ENCODE measurements around the gene MBD3L3. TPM values are rescaled to one million over a fixed set of nuclear protein-coding genes. Genes with fewer than 3 reads are reported as not detected.

MBD3L3 gene
- total and polyA plus RNA-seq, 2 of the 4 experiments (the other 2 are of a cell fraction), result not detected

DNA sequence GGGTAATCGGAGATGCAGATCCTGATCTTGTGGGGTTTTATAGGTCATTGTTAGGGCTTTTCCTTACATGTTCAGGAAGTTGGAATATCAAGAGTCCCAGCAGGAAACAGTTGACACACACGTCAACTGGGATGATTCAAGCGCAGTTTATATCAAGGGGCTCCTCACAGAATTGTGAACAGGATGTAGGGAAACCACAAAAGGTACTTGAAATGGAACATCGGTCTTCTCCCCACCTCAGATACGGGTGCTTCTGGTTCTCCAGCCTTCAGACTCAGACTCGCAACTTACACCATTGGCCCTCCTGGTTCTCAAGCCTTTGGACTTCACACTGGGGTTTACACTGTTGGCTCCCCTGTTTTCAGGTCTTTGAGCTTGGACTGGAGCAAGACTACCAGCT lies 30.5 kb upstream of the MBD3L3 start:
- Histone ChIP-seq H3K36me3 (ENCODE audit: control insufficient read depth, insufficient read depth, low read length) (peaks cover 37% of the 10 kb centered on the region), H4K8ac (ENCODE audit: low read depth in 2 of 2, low read length in 2 of 2) (no peak overlapping the region)
- dilution Hi-C loops (cut with HindIII; ENCODE audit: low sequenced_read_pairs, unreplicated experiment), result no loop called here

More for the DNA sequence above, 30.5 kb upstream of the MBD3L3 start:
- CTCF ChIA-PET, result no interaction called here
- no CpG with 5 or more reads among the region's 6 CpGs for WGBS, 2 experiments (ENCODE audit: extremely low coverage in 2 of 2, insufficient read length in 1 of 2)
- Histone ChIP-seq H2AK5ac (ENCODE audit: low read depth, low read length) (no peak overlapping the region), H3K9me1 (ENCODE audit: insufficient read depth, low read length) (no peaks in the 10 kb centered on the region), H3K27ac (ENCODE audit: insufficient read depth, low read length) (no peak overlapping the region), H2BK15ac (ENCODE audit: low read depth, low read length) (no peak overlapping the region), H3K9ac (ENCODE audit: low read depth, low read length) (no peak overlapping the region), H3K79me1 (ENCODE audit: low read depth in 1 of 2, low read length in 2 of 2) (no peaks in the 10 kb centered on the region), H3K56ac (ENCODE audit: extremely low read depth, insufficient read depth, low read length) (no peak overlapping the region), H2AK9ac (replicated peaks; ENCODE audit: low read depth, low read length, poor library complexity) (no peak overlapping the region), H3K4ac (ENCODE audit: low read depth, low read length) (no peak overlapping the region), H3K4me3 (ENCODE audit: insufficient read depth, low read depth, low read length) (no peak overlapping the region), H3K4me1 (ENCODE audit: control insufficient read depth, insufficient read depth, low read length) (no peaks in the 10 kb centered on the region), H3K4me2 (ENCODE audit: low read depth, low read length) (no peak overlapping the region), H4K20me1 (ENCODE audit: insufficient read depth, low read length) (no peaks in the 10 kb centered on the region), H3K18ac (ENCODE audit: low read depth, low read length) (no peak overlapping the region), H2BK5ac (ENCODE audit: low read depth, low read length, poor library complexity, severe bottlenecking) (no peak overlapping the region), H2AFZ (replicated peaks; ENCODE audit: low read length, poor library complexity) (no peak overlapping the region), H3K27me3 (ENCODE audit: control insufficient read depth, insufficient read depth, low read length) (no peaks in the 10 kb centered on the region), H3K14ac (replicated peaks; ENCODE audit: low read depth, low read length) (no peak overlapping the region), H3K23ac (ENCODE audit: low read depth, low read length) (no peak overlapping the region), H2BK20ac (ENCODE audit: low read depth, low read length) (no peak overlapping the region), H4K5ac (ENCODE audit: low read depth, low read length) (no peak overlapping the region), H4K91ac (ENCODE audit: insufficient read depth, low read depth, low read length) (no peak overlapping the region), H3K9me3 (ENCODE audit: control insufficient read depth, insufficient read depth, low read length) (peaks cover 70% of the 10 kb centered on the region), H2BK120ac (ENCODE audit: low read depth, low read length) (no peak overlapping the region)
- no TSS peak for BruUV-seq (replicated peaks)
- in situ Hi-C loops (cut with MboI; ENCODE audit: low sequenced_read_pairs) (no loop called here), intact Hi-C loops (cut with micrococcal nuclease) (no loop called here)
- TF ChIP-seq, protein P1, sequence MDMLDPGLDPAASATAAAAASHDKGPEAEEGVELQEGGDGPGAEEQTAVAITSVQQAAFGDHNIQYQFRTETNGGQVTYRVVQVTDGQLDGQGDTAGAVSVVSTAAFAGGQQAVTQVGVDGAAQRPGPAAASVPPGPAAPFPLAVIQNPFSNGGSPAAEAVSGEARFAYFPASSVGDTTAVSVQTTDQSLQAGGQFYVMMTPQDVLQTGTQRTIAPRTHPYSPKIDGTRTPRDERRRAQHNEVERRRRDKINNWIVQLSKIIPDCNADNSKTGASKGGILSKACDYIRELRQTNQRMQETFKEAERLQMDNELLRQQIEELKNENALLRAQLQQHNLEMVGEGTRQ (IDR thresholded peaks at IDR 0.05; ENCODE audit: low read depth, low read length), result no peak
- TF ChIP-seq, protein P2, sequence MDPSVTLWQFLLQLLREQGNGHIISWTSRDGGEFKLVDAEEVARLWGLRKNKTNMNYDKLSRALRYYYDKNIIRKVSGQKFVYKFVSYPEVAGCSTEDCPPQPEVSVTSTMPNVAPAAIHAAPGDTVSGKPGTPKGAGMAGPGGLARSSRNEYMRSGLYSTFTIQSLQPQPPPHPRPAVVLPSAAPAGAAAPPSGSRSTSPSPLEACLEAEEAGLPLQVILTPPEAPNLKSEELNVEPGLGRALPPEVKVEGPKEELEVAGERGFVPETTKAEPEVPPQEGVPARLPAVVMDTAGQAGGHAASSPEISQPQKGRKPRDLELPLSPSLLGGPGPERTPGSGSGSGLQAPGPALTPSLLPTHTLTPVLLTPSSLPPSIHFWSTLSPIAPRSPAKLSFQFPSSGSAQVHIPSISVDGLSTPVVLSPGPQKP (IDR thresholded peaks at IDR 0.05; ENCODE audit: borderline replicate concordance, low read depth, low read length), result no peak
- TF ChIP-seq POLR2A (IDR thresholded peaks at IDR 0.05; ENCODE audit: low read depth, low read length) (no peak), CEBPB (IDR thresholded peaks at IDR 0.05; ENCODE audit: low read depth, low read length) (no peak), MXI1 (IDR thresholded peaks at IDR 0.05; ENCODE audit: borderline replicate concordance, low read depth, low read length) (no peak), SMC3 (IDR thresholded peaks at IDR 0.05; ENCODE audit: low read depth, low read length) (no peak), RFX5 (IDR thresholded peaks at IDR 0.05; ENCODE audit: low read depth, low read length) (no peak), MAFK (IDR thresholded peaks at IDR 0.05; ENCODE audit: low read depth, low read length) (no peak), FOS (IDR thresholded peaks at IDR 0.05; ENCODE audit: low read depth, low read length) (no peak), RCOR1 (IDR thresholded peaks at IDR 0.05; ENCODE audit: insufficient replicate concordance, low read length) (no peak), CHD1 (IDR thresholded peaks at IDR 0.05; ENCODE audit: low read depth, low read length) (no peak), BHLHE40 (IDR thresholded peaks at IDR 0.05; ENCODE audit: low read depth, low read length) (no peak)
- POLR2A ChIA-PET (ENCODE audit: unreplicated experiment), result no interaction called here
- ATAC-seq (ENCODE audit: low read depth), result no peak
- no peak for DNase-seq

Measured in IMR-90 (cell line).